Right ventricle myocardium superior (tissue), 1 donor: ENCODE data around the gene OSBPL6. TPM values are rescaled to one million over a fixed set of nuclear protein-coding genes. Genes with fewer than 3 reads are reported as not detected.

Experiments used
- ATAC-seq: fragments of 200-7000 bp; cut with Tn5 transposase; one replicate; pipeline ENCODE4 v1.9.1; 2020; ENCODE audit warnings: mild to moderate bottlenecking; ENCODE audit not compliant: poor library complexity
- DNase-seq: peaks from one replicate; pipeline ENCODE4 v3.0.0-alpha.2; 2020
- intact Hi-C: fragments of 100-400 bp; cut with DNase I; formaldehyde crosslinking; loops from one replicate; pipeline ENCODE4 v1.11.2; 2022
- total RNA-seq: library from RNA; stranded (reverse); fragmentation: NEBNext Ultra II Directional; extraction: Animal tissue kit (Norgen Biotek cat#: 25700); gene quantifications from one replicate; pipeline ENCODE4 v1.2.1, GENCODE V29; 2021
- donor health status: DM: no; HTN: yes; CAD: no; lungs with severe emphysema.

Gene OSBPL6
- total RNA-seq, 1 donor from 2014 or later: 3.3 TPM

- ATAC-seq: no peak
- DNase-seq: no peak
- intact Hi-C loops: no loop called here
Measured at GRCh38 chr2:178258916-178259315, 64.6 kb downstream of the OSBPL6 start.

- intact Hi-C loops: no loop called here
- DNase-seq: no peak
- no peak for ATAC-seq
Measured at GRCh38 chr2:178263159-178263860, 69.0 kb downstream of the OSBPL6 start.

GRCh38 chr2:178264211-178264610 lies 69.9 kb downstream of the OSBPL6 start:
- intact Hi-C loops: no loop called here
- no peak for ATAC-seq
- no peak for DNase-seq

- ATAC-seq: no peak
- intact Hi-C loops: no loop called here
- no peak for DNase-seq
Measured at GRCh38 chr2:178265851-178266250, 71.5 kb downstream of the OSBPL6 start.

- intact Hi-C loops: no loop called here
- DNase-seq: no peak
- no peak for ATAC-seq
Measured at GRCh38 chr2:178266445-178266844, 72.1 kb downstream of the OSBPL6 start.

- no peak for ATAC-seq
- intact Hi-C loops: no loop called here
- DNase-seq: no peak
Measured at GRCh38 chr2:178267660-178268059, 73.3 kb downstream of the OSBPL6 start.

GRCh38 chr2:178268435-178268834 lies 74.1 kb downstream of the OSBPL6 start:
- ATAC-seq (no peak), DNase-seq (no peak)
- intact Hi-C loops: no loop called here

- DNase-seq (no peak), ATAC-seq (peak; percentile 25)
- intact Hi-C loops: loop anchor here (5.0 kb wide), 1 partner anchor 77 kb away; the partner anchor contains the start of gene OSBPL6
Measured at GRCh38 chr2:178269438-178270224, 75.3 kb downstream of the OSBPL6 start.

- intact Hi-C loops: loop anchor here (5.0 kb wide), 1 partner anchor 78 kb away; the partner anchor contains the start of gene OSBPL6
- ATAC-seq: no peak
- DNase-seq: no peak
Measured at GRCh38 chr2:178270338-178270737, 76.0 kb downstream of the OSBPL6 start.

GRCh38 chr2:178271094-178271493 lies 76.8 kb downstream of the OSBPL6 start:
- DNase-seq (no peak), ATAC-seq (no peak)
- intact Hi-C loops: loop anchor here (5.0 kb wide), 1 partner anchor 79 kb away; the partner anchor contains the start of gene OSBPL6

GRCh38 chr2:178271629-178272333 lies 77.5 kb downstream of the OSBPL6 start:
- peak; percentile 96 for ATAC-seq
- intact Hi-C loops: loop anchor here (5.0 kb wide), 1 partner anchor 79 kb away; the partner anchor contains the start of gene OSBPL6
- peak; percentile 89 for DNase-seq

- intact Hi-C loops: loop anchor here (5.0 kb wide), 1 partner anchor 82 kb away; the partner anchor contains the start of gene OSBPL6
- ATAC-seq (no peak), DNase-seq (no peak)
Measured at GRCh38 chr2:178273787-178274360, 79.6 kb downstream of the OSBPL6 start.

- ATAC-seq (no peak), DNase-seq (no peak)
- intact Hi-C loops: no loop called here
Measured at GRCh38 chr2:178275600-178275999, 81.3 kb downstream of the OSBPL6 start.

- ATAC-seq (no peak), DNase-seq (no peak)
- intact Hi-C loops: no loop called here
Measured at GRCh38 chr2:178277741-178278197, 83.5 kb downstream of the OSBPL6 start.

GRCh38 chr2:178279142-178279541 lies 84.8 kb downstream of the OSBPL6 start:
- intact Hi-C loops: no loop called here
- DNase-seq (no peak), ATAC-seq (no peak)

- DNase-seq (no peak), ATAC-seq (no peak)
- intact Hi-C loops: loop anchor here (5.0 kb wide), 1 partner anchor 147 kb away; no protein-coding TSS in a partner anchor
Measured at GRCh38 chr2:178279636-178280035, 85.3 kb downstream of the OSBPL6 start.

- intact Hi-C loops: loop anchor here (5.0 kb wide), 1 partner anchor 148 kb away; no protein-coding TSS in a partner anchor
- peak; percentile 68 for ATAC-seq
- no peak for DNase-seq
Measured at GRCh38 chr2:178280244-178280852, 86.0 kb downstream of the OSBPL6 start.
